ENCODE data around the gene DNAH14. TPM values are rescaled to one million over a fixed set of nuclear protein-coding genes. Genes with fewer than 3 reads are reported as not detected.
"Not testable (repeated sequence)": the region's sequence is repeated elsewhere in the genome, so short reads cannot be mapped to it uniquely, and the experiment has no call there.

DNAH14 gene
- total and polyA plus RNA-seq, 5 donors: 3.4 to 10.1 (median 8.6) TPM

- ATAC-seq: no peak
- H3K9me3 ChIP-seq (ENCODE audit: control insufficient read depth, low read length): no peaks in the 10 kb centered on the region
- intact Hi-C loops (cut with DNase I): no loop called here
- no peaks in the 10 kb centered on the region for H3K27me3 ChIP-seq (ENCODE audit: control insufficient read depth, insufficient read depth)
- no peak overlapping the region for H3K27ac ChIP-seq (ENCODE audit: low read length)
- no peak for DNase-seq
- 78% methylated on average over 1 of the region's 1 CpG for WGBS
- no peak overlapping the region for H3K4me3 ChIP-seq (ENCODE audit: low read length)
- no peaks in the 10 kb centered on the region for H3K4me1 ChIP-seq (ENCODE audit: control insufficient read depth, insufficient read depth, low read length)
Observed at GRCh38 chr1:225155555-225155954, 226.1 kb downstream of the DNAH14 start.

- 51% methylated on average over 3 of the region's 3 CpGs for WGBS
- no peaks in the 10 kb centered on the region for H3K9me3 ChIP-seq (ENCODE audit: control insufficient read depth, low read length)
- no peak overlapping the region for H3K27ac ChIP-seq (ENCODE audit: low read length)
- no peak overlapping the region for H3K4me3 ChIP-seq (ENCODE audit: low read length)
- H3K4me1 ChIP-seq (ENCODE audit: control insufficient read depth, insufficient read depth, low read length): no peaks in the 10 kb centered on the region
- H3K27me3 ChIP-seq (ENCODE audit: control insufficient read depth, insufficient read depth): no peaks in the 10 kb centered on the region
- DNase-seq: no peak
- intact Hi-C loops (cut with DNase I): no loop called here
- no peak for ATAC-seq
Observed at GRCh38 chr1:225156254-225156653, 226.8 kb downstream of the DNAH14 start.

DNA sequence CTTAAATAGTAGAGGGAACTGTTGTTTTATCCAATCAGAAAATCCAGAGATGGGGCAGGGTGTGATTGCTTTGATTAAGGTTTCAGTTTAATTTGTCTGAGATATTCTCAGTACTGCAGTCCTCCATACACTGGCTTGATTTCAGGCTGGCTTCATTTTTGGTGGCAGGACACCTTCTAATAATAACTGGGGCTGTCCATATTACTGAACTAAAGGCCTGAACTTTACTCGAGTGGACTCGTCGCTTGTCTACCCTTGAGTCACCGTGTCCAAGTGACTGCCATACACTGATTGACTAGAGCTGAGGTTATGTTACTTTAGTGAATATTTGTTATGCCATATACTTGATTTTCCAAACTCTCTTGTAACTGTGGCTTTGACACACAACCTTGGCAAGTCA lies 228.8 kb downstream of the DNAH14 start:
- WGBS: 70% methylated on average over 4 of the region's 4 CpGs
- ATAC-seq: peak; percentile 47 to 59
- Histone ChIP-seq H3K4me1 (ENCODE audit: control insufficient read depth, insufficient read depth, low read length) (no peaks in the 10 kb centered on the region), H3K9me3 (ENCODE audit: control insufficient read depth, low read length) (no peaks in the 10 kb centered on the region), H3K27me3 (ENCODE audit: control insufficient read depth, insufficient read depth) (no peaks in the 10 kb centered on the region), H3K4me3 (ENCODE audit: low read length) (no peak overlapping the region), H3K27ac (ENCODE audit: low read length) (no peak overlapping the region)
- intact Hi-C loops (cut with DNase I): no loop called here
- no peak for DNase-seq

DNA sequence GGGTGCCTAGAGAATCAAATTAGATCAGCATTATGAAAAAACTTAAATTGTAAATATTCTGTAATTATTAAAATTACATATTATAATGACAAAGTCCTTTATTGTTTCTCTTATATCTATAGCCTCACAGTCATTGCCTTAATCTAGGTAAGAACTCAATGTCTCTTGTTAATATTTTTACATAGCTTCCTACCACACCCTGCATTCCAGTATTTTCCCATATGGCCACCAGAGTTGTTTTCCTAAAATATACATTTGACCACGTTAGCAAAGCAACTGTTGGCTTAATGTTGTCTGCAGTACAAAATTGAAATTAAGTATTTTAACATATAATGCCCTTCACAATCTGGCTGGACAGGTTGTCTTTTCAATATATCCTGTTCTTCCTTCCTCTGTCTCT lies 230.3 kb downstream of the DNAH14 start:
- no peak overlapping the region for H3K27ac ChIP-seq (ENCODE audit: low read length)
- ATAC-seq: no peak
- H3K4me3 ChIP-seq (ENCODE audit: low read length): no peak overlapping the region
- no peaks in the 10 kb centered on the region for H3K27me3 ChIP-seq (ENCODE audit: control insufficient read depth, insufficient read depth)
- no peaks in the 10 kb centered on the region for H3K4me1 ChIP-seq (ENCODE audit: control insufficient read depth, insufficient read depth, low read length)
- no peak for DNase-seq
- intact Hi-C loops (cut with DNase I): no loop called here
- 26% methylated on average over 1 of the region's 1 CpG for WGBS
- H3K9me3 ChIP-seq (ENCODE audit: control insufficient read depth, low read length): no peaks in the 10 kb centered on the region

GRCh38 chr1:225177409-225177808 lies 247.9 kb downstream of the DNAH14 start:
- H3K27me3 ChIP-seq (ENCODE audit: control insufficient read depth, insufficient read depth); H3K27ac ChIP-seq (ENCODE audit: low read length); intact Hi-C loops (cut with DNase I); H3K4me3 ChIP-seq (ENCODE audit: low read length); H3K9me3 ChIP-seq (ENCODE audit: control insufficient read depth, low read length); H3K4me1 ChIP-seq (ENCODE audit: control insufficient read depth, insufficient read depth, low read length); DNase-seq; ATAC-seq: not testable (repeated sequence)
- WGBS: 86% methylated on average over 3 of the region's 3 CpGs

GRCh38 chr1:225179686-225180085 lies 250.2 kb downstream of the DNAH14 start:
- DNase-seq (no peak), ATAC-seq (no peak)
- intact Hi-C loops (cut with DNase I): no loop called here
- Histone ChIP-seq H3K4me1 (ENCODE audit: control insufficient read depth, insufficient read depth, low read length) (no peaks in the 10 kb centered on the region), H3K9me3 (ENCODE audit: control insufficient read depth, low read length) (peaks cover 2% of the 10 kb centered on the region), H3K4me3 (ENCODE audit: low read length) (no peak overlapping the region), H3K27me3 (ENCODE audit: control insufficient read depth, insufficient read depth) (no peaks in the 10 kb centered on the region), H3K27ac (ENCODE audit: low read length) (no peak overlapping the region)

GRCh38 chr1:225182716-225183115 lies 253.2 kb downstream of the DNAH14 start:
- DNase-seq (no peak), ATAC-seq (no peak)
- H3K4me1 ChIP-seq (ENCODE audit: control insufficient read depth, insufficient read depth, low read length): no peaks in the 10 kb centered on the region
- 81% methylated on average over 1 of the region's 1 CpG for WGBS
- H3K27ac ChIP-seq (ENCODE audit: low read length): no peak overlapping the region
- H3K27me3 ChIP-seq (ENCODE audit: control insufficient read depth, insufficient read depth): no peaks in the 10 kb centered on the region
- H3K9me3 ChIP-seq (ENCODE audit: control insufficient read depth, low read length): no peaks in the 10 kb centered on the region
- H3K4me3 ChIP-seq (ENCODE audit: low read length): no peak overlapping the region
- intact Hi-C loops (cut with DNase I): no loop called here

- Histone ChIP-seq H3K4me3 (ENCODE audit: low read length) (no peak overlapping the region), H3K4me1 (ENCODE audit: control insufficient read depth, insufficient read depth, low read length) (no peaks in the 10 kb centered on the region), H3K27ac (ENCODE audit: low read length) (no peak overlapping the region), H3K9me3 (ENCODE audit: control insufficient read depth, low read length) (no peaks in the 10 kb centered on the region), H3K27me3 (ENCODE audit: control insufficient read depth, insufficient read depth) (no peaks in the 10 kb centered on the region)
- no peak for DNase-seq
- intact Hi-C loops (cut with DNase I): no loop called here
- no peak for ATAC-seq
Observed at GRCh38 chr1:225191199-225191753, 261.8 kb downstream of the DNAH14 start.

GRCh38 chr1:225201447-225201846 lies 272.0 kb downstream of the DNAH14 start:
- no peak overlapping the region for H3K4me3 ChIP-seq (ENCODE audit: low read length)
- intact Hi-C loops (cut with DNase I): no loop called here
- no peaks in the 10 kb centered on the region for H3K9me3 ChIP-seq (ENCODE audit: control insufficient read depth, low read length)
- no peaks in the 10 kb centered on the region for H3K27me3 ChIP-seq (ENCODE audit: control insufficient read depth, insufficient read depth)
- ATAC-seq (no peak), DNase-seq (no peak)
- H3K27ac ChIP-seq (ENCODE audit: low read length): no peak overlapping the region
- no peaks in the 10 kb centered on the region for H3K4me1 ChIP-seq (ENCODE audit: control insufficient read depth, insufficient read depth, low read length)
- 71% methylated on average over 3 of the region's 3 CpGs for WGBS

- H3K4me1 ChIP-seq (ENCODE audit: control insufficient read depth, insufficient read depth, low read length): no peaks in the 10 kb centered on the region
- H3K9me3 ChIP-seq (ENCODE audit: control insufficient read depth, low read length): no peaks in the 10 kb centered on the region
- DNase-seq (no peak), ATAC-seq (no peak)
- no peak overlapping the region for H3K27ac ChIP-seq (ENCODE audit: low read length)
- H3K4me3 ChIP-seq (ENCODE audit: low read length): no peak overlapping the region
- WGBS: 89% methylated on average over 2 of the region's 2 CpGs
- intact Hi-C loops (cut with DNase I): no loop called here
- no peaks in the 10 kb centered on the region for H3K27me3 ChIP-seq (ENCODE audit: control insufficient read depth, insufficient read depth)
Observed at GRCh38 chr1:225207791-225208190, 278.3 kb downstream of the DNAH14 start.

DNA sequence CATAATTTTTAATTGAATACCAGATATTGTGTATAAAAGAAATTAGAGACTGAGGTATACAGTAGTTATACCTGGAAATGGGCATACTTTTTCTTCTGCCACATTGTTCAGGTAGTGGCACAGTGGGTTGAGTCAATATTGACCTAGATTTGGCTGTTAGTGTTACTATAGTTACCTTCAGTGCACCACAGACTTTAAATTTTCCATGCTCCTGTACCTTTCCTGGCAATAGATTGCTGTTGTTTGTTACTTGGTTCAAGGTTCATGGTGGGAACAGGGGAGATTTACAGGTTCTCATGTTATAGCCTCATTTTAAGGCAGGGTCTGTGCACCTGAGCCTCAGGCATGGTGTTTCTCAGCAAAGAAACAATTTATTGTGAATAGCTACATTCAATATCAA lies 279.7 kb downstream of the DNAH14 start:
- no peak for DNase-seq
- Histone ChIP-seq H3K27me3 (ENCODE audit: control insufficient read depth, insufficient read depth) (no peaks in the 10 kb centered on the region), H3K27ac (ENCODE audit: low read length) (no peak overlapping the region), H3K4me3 (ENCODE audit: low read length) (no peak overlapping the region), H3K4me1 (ENCODE audit: control insufficient read depth, insufficient read depth, low read length) (no peaks in the 10 kb centered on the region), H3K9me3 (ENCODE audit: control insufficient read depth, low read length) (no peaks in the 10 kb centered on the region)
- intact Hi-C loops (cut with DNase I): no loop called here
- ATAC-seq: no peak

DNA sequence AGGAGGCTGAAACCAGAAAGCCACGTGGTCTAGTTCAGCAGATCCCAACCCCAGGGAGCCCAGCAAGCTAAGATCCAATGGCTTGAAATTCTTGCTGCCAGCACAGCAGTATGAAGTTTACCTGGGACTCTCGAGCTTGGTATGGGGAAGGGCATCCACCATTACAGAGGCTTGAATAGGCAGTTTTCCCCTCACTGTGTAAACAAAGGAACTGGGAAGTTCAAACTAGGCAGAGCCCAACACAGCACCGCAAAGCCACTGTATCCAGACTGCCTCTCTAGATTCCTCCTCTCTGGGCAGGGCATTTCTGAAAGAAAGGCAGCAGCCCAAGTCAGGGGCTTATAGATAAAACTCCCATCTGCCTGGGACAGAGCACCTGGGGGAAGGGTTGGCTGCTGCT lies 280.7 kb downstream of the DNAH14 start:
- H3K27me3 ChIP-seq (ENCODE audit: control insufficient read depth, insufficient read depth); H3K9me3 ChIP-seq (ENCODE audit: control insufficient read depth, low read length); intact Hi-C loops (cut with DNase I); H3K4me1 ChIP-seq (ENCODE audit: control insufficient read depth, insufficient read depth, low read length); ATAC-seq; H3K27ac ChIP-seq (ENCODE audit: low read length); DNase-seq; H3K4me3 ChIP-seq (ENCODE audit: low read length): not testable (repeated sequence)
- WGBS: 75% methylated on average over 3 of the region's 3 CpGs
